ENCODE measurements around the gene PFDN6.
A peak's percentile ranks its signal among the peaks of the same experiment; 100 is the strongest.

Gene PFDN6

DNA sequence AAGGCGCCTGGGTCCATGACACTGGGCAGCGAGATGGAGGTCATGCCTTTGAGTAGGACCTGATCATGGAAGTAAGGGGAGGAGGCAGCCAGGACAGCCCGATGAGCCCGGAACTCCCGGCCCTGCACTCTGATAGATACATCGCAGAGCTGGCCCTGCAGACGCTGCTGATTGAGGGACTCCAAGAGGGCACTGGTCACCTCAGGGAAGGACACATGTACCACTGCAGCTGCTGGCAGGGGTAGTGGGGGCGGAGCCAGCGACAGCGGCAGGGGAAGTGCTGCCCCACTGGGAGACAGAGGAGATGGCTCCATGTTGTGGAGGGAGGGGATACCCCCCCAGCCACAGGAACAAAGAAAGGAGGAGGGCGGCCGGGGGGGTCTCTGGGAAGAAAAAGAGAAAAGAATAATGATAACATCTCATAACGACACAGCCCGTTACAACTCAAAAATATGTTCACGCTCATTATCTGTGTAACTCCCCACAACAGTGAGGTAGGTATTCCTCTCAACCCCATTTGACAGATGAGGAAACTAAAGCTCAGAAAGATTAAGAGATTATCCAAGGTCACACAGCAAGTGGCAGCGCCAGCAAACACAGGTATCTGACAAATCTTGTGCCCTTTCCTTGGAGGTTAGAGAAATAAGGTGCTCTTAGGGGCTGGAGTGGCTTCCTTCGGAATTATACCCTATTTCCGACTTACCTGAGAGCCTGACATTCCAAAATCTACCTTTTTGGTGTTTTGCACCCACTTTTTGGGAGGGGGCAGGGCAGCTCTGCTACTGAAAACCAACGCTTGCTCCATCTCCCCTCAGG lies 27.4 kb downstream of the PFDN6 start:
- DNase-seq (ENCODE audit: low read depth, low spot score) = no peak

DNA sequence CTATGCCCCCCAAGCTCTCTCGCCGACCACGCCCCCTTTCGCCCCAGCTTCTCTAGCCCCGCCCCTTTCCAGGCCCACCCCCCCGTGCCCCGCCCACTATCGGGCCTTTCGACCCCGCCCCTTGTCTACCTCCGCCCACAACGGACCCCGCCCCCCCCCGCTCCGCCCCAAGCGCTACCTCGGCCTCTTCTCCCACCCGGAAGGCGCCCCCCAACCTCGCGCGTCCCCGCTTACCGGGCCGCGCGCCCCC lies 27.9 kb downstream of the PFDN6 start:
- no peak for DNase-seq (ENCODE audit: low read depth, low spot score)

DNA sequence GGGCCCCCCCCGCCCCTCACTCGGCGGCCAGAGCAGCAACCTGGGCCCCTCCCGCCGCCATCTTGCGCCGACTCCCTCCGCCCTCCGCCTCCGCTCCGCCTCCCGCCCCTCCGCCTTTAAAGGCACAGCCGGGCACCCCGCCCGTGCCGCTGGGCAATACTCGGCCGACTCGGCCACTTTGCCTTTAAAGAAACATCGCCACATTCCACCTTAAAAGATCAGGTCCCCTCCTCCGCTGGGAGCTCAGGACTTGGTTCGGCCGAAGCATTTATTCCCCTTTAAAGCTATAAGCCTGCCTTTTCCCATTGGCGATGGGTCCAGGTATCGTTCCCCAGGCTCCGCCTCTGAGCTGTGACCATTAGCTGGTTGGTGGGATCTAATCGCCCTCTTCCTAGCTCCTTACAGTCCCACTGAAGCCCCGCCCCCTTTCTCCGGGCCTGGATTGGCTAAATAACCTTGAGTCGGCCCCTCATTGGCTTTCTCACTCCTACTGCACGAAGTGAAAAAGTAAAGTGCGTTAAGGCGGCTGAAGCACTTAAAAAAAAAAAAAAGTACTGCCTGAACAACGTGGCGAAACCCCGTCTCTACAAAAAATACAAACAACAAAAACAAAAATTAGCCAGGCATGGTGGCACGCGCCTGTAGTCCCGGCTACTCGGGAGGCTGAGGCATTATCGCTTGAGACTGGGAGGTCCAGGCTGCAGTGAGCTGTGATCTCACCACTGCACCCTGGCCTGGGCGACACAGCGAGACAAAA lies 28.4 kb downstream of the PFDN6 start, which contains the start of gene ZBTB22:
Gene ZBTB22 (minus strand): TSS at position 76 of the 757 bp plus-strand sequence. CDS start 828 bp downstream, outside the sequence.
- DNase-seq (ENCODE audit: low read depth, low spot score) = peak; percentile 92

DNA sequence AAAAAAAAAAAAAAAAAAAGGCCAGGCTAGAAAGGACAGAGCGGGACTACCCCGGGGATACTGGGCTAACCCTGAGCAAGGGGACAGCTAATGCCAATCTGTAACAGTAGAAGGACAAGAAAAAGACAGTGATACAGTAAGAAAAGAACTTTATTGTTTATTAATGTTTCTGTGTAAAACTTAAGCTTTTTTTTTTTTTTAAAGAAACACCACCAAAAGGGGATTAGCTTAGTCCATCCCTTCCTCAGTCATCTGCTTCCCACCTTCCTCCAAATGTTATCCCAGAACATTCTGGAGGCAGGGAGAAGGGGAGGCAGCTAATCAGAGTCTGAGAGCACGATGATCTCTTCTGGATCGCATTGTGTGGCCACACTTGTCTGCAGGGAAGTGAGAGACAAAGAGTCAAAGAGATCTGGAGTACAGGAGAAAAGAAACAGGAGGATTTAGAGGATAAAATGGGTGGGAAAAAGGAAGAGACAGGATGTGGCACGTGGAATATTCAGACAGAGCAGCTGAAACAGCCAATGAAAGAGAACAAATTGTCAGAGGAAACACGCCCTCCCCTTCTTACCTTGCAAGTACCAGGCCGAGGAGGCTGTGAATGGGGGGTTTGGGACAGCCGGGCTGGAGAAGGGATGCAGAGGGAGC lies 29.1 kb downstream of the PFDN6 start:
- no peak for DNase-seq (ENCODE audit: low read depth, low spot score)

DNA sequence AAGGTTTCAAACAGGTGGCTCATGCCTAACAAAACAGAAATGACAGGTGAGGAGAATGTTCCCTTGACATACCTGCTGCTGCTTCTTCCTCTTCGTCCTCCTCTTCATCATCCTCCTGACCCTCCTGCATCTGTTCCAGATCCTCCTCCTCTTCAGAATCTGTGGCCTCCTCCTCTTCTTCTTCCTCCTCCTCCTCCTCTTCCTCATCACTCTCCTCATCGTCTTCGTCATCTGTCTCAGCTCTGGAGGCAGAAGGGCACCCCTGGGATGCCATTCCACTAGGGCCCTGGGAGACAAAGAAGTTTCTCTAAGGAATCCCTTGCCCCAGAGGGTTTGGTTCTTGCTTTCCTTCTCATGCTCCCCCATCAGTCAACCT lies 30.5 kb downstream of the PFDN6 start:
- no peak for DNase-seq (ENCODE audit: low read depth, low spot score)

DNA sequence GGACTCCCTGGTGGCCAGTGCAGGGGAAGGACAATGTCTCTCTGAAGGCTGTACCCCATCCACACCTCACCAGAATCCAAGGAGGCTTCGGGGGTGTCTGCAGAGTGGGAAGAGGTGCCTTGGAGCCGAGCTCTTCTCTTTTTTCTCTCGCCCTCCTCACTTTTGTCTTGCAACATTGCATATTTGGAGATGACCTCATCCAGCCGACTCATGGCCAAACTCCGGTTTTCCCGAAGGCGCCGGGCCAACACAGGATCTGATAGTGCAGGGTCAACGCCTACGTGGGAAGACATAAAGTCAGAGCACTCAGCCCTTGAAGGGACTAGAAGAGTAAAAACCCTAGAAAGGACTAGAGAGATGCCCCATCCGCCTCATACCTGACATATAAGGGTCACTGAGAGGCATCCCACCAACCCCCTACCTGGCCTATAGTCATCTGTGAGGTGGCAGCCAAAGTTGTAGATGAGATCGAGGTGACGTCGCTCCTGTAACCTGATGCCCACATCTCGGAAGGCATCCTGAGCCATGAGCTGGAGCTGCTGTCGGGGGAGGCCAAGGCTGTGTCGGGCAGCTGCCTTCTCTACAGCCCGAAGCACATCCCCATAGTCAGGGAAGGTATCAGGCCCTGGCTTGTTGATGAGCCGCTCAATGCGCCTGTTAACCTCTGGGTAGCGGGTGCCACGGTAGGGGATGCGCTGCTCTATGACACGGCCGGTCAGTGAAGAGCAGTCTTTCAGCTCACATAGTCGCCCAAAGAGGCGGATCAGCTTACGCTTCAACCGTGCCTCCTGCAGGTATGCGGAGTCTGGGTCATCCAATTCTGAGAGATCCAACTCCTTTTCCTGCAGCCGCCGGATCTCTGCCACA lies 31.1 kb downstream of the PFDN6 start:
- no peak for DNase-seq (ENCODE audit: low read depth, low spot score)

DNA sequence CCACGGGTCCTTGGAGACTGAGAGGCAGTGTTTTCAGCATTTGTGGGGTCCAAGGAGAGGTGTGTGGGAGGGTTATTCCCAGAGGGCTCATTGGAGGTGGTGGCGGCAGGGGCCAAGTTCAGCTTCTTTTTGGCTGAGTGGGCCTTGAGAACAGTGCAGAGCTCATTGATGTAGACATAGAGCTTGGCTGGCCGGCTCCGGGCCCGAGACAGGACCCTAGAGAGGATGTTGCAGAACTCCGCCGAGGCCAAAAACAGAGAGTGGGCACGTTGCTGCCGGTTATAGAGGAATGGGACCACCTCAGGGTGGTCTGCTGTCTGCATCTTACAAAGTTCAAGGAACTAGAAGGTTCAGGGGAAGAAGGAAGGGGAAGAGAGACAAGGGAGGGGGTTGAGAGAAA lies 31.8 kb downstream of the PFDN6 start:
- DNase-seq (ENCODE audit: low read depth, low spot score) = no peak

DNA sequence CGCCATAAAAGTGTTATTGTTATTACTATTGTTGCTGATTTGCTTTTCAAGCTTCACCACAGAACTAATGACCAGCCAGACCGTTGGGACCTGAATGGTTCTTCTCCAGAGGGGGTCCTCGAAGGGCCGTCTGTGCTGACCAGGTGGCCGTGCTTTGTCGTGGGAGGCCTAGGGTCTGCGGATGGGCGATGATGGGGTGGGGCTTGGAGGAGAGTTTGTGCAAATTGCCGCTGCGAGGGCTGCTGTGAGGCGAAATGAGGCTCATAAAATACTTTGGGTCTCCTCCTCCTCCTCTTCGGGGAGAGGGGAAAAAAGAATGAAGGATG lies 34.2 kb downstream of the PFDN6 start:
- DNase-seq (ENCODE audit: low read depth, low spot score) = no peak

DNA sequence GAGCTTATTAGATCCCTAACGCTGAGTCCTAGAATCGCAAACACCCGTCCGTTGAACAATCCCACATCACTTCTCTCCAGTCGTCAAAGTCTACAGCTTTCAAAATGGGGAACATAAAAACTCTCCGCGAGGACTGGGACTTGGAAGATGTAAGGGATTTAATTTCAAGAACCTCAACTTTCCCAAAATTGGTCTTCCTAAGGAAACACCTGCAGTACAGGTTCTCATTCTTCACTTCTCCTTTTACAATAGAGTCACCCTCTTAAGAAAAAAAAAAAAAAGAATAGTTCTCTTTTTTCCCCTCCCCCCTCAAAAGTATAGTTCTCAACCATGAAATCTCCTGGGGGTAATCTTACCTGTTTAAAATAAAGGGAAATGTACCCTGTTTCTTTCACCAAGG lies 34.7 kb downstream of the PFDN6 start:
- no peak for DNase-seq (ENCODE audit: low read depth, low spot score)

DNA sequence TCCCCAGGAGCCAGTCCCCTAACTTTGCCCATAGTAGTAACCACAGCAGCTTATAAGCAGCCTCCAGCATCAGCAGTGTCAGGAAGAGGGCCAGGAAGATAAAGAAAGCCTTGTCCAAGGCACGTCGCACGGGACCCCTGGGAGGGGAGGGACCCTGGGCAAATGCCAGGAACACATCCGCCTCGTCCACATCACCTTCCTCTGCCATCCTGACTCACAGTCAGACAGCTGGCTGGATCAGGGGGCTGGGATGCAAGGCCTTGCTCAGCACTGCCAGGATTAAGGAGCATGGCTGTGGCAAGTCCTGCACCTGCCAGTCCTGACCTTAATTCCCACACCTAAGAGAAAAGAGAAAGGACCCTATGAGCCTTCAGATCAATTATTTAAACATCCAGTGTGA lies 39.7 kb downstream of the PFDN6 start:
- no peak for DNase-seq (ENCODE audit: low read depth, low spot score)

DNA sequence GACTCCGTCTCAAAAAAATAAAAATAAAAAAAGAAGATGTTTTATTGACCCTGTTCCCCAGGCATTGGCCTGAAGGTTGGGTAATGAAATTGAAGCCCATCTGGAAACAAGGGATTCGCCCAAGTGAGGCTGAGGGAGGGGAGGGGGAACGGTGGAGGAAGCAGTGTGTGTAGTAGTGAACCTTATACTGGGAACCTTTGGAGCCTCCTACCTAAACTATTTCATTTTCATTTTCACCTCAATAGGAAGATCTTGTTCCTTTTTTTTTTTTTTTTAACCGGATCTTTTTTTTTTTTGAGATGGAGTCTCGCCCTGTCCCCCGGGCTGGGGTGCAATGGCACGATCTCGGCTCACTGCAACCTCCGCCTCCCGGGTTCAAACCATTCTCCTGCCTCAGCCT lies 41.3 kb downstream of the PFDN6 start:
- no peak for DNase-seq (ENCODE audit: low read depth, low spot score)

DNA sequence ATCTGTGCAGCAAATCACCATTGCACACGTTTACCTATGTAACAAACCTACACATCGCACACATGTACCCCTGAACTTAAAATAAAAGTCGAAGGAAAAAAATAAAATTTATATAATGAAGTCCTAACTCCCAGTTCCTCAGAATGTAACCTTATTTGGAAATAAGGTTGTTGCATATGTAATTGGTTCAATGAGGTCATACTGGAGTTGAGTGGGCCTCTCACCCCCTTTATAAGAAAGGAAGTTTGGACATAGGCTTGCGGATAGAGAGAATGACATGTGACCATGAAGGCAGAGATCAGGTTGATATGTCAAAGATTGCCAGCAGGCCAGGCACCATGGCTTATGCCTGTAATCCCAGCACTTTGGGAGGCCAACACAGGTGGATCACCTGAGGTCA lies 44.3 kb downstream of the PFDN6 start:
- no peak for DNase-seq (ENCODE audit: low read depth, low spot score)

DNA sequence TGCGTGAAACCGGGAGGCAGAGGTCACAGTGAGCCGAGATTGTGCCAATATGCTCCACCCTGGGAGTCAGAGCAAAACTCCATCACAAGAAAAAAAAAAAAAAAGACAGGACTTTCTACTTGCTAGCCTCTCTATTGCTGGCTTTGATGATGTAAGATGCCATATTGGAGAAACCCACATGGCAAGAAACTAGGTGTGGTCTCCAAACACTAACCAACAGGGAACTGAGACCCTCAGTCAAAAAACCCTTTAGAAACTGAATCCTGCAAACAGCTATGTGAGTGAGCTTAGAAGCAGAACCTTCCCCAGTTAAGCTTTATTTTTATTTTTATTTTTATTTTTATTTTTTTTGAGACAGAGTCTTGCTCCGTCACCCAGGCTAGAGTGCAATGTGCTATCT lies 46.5 kb downstream of the PFDN6 start:
- no peak for DNase-seq (ENCODE audit: low read depth, low spot score)

DNA sequence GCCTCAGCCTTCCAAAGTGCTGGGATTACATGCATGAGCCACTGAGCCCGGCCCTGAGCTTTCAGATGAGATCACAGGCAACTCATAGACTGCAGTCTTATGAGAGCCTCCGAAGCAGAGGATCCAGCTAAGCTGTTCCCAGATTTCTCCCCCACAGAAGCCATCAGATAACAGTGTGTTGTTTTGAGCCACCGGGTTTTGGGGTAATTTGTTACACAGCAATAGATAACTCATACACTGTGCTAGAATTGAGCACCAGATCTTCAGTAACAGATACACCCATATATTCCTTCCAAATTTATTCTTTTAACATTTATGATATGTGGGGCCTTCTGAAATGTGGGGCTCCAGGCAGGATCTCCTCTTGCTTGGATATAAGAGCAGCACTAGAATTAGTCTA lies 47.1 kb downstream of the PFDN6 start:
- DNase-seq (ENCODE audit: low read depth, low spot score) = no peak

DNA sequence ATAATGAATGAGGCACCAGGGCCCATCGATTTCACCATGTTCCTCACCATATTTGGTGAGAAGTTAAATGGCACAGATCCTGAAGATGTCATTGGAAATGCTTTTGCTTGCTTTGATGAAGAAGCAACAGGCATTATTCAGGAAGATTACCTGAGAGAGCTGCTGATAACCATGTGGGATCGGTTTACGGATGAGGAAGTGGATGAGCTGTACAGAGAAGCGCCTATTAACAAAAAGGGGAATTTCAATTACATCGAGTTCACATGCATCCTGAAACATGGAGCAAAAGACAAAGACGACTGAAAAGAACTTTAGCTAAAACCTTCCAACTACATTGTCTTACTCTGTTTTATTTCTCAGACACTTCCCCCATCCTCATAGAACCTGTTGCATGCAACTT lies 49.8 kb downstream of the PFDN6 start:
- no peak for DNase-seq (ENCODE audit: low read depth, low spot score)
